Transverse colon (tissue), 4 donors: Measurements from ENCODE around the gene DPH5. TPM values are rescaled to one million over a fixed set of nuclear protein-coding genes. Genes with fewer than 3 reads are reported as not detected.

Experiments
- DNase-seq: peaks from one replicate; pipeline ENCODE4 v3.0.0-alpha.2; 2019
- H3K27ac ChIP-seq, 4 donors: fragments of 200-600 bp; sonication (generic); 2 replicates each; pipeline ENCODE4 v1.5.1; 2016 to 2018; ENCODE audit warnings: inconsistent platforms in 4 of 4
- H3K27me3 ChIP-seq: fragments of 200-600 bp; sonication (generic); 2 replicates; pipeline ENCODE4 v1.5.1; 2017; ENCODE audit warnings: inconsistent platforms
- H3K36me3 ChIP-seq, 4 donors: fragments of 200-600 bp; sonication (generic); 2 replicates each; pipeline ENCODE4 v1.5.1; 2017 to 2019; ENCODE audit warnings: inconsistent platforms in 4 of 4
- H3K4me1 ChIP-seq, 4 donors: fragments of 200-600 bp; sonication (generic); 2 replicates each; pipeline ENCODE4 v1.5.1; 2017 to 2020; ENCODE audit warnings: inconsistent platforms in 4 of 4
- H3K4me3 ChIP-seq, 4 donors: fragments of 200-600 bp; sonication (generic); 1 replicate in 1 of 4; 2 replicates in 3 of 4; pipeline versions ENCODE4 v1.5.1 to v1.6.1; 2017 to 2019; ENCODE audit warnings: inconsistent platforms in 4 of 4
- H3K9me3 ChIP-seq, 2 donors: fragments of 200-600 bp; sonication (generic); 2 replicates each; pipeline ENCODE4 v1.5.1; 2017 to 2019; ENCODE audit warnings: inconsistent platforms in 2 of 2
- EP300 ChIP-seq: sonication (generic); formaldehyde crosslinking; IDR thresholded peaks from one replicate; pipeline ENCODE4 v1.6.1; 2017; ENCODE audit warnings: antibody characterized with exemption, low read depth
- POLR2A ChIP-seq: fragments of 450-650 bp; IDR thresholded peaks from one replicate; pipeline ENCODE4 v1.6.1; 2016; ENCODE audit warnings: antibody characterized with exemption, mild to moderate bottlenecking, moderate library complexity
- POLR2AphosphoS5 ChIP-seq, 3 donors: sonication (generic); formaldehyde crosslinking; IDR thresholded peaks; one replicate each; pipeline ENCODE4 v1.6.1; 2016; ENCODE audit warnings: antibody characterized with exemption in 3 of 3
- WGBS, 2 donors: methylation state at CpG; one replicate each; pipeline ENCODE4 v1.1.5; 2018; ENCODE audit warnings: low coverage in 1 of 2; 5-methylcytosine and 5-hydroxymethylcytosine counted together
- in situ Hi-C, 4 donors: fragments of 200-750 bp; cut with MboI; loops; one replicate each; pipeline versions ENCODE4 v1.15.0 to v1.15.1; 2017; ENCODE audit warnings: low sequenced_read_pairs in 3 of 4, low pct_ligation_motif_present in 1 of 4, low pct_unique_long_range_greater_than_20kb in 1 of 4
- intact Hi-C: fragments of 100-400 bp; cut with DNase I; formaldehyde crosslinking; loops from one replicate; pipeline ENCODE4 v1.15.1; 2023; ENCODE audit warnings: low total_unique reads
- total RNA-seq, 4 donors: library from RNA; depleted of rRNA; stranded (reverse); fragments of >200 nt; gene quantifications; one replicate each; pipeline ENCODE4 v1.1.0, GENCODE V29; 2016
- TF ChIP-seq, protein P1 (sequence below), 5 experiments: fragments of 200-600 bp in 3 of 5; fragments of 450-650 bp in 2 of 5; sonication (generic) in 3 of 5; IDR thresholded peaks; 1 replicate in 2 of 5; 2 replicates in 3 of 5; pipeline ENCODE4 v1.5.1; 2016 to 2017; ENCODE audit warnings: antibody characterized with exemption in 5 of 5, inconsistent platforms in 3 of 5, mild to moderate bottlenecking in 2 of 5, moderate library complexity in 1 of 5

DPH5 gene
- total RNA-seq, 4 donors from 2014 or later = 18.3 to 20.5 (median 18.9) TPM; not detected in 1

GRCh38 chr1:101000131-101000873, 25.3 kb downstream of the DPH5 start:
- 87 to 92% methylated on average over 2 of the region's 2 CpGs for WGBS, 2 donors
- Histone ChIP-seq H3K4me3 (no peak overlapping the region), H3K36me3 (peaks cover 0 to 4% (median 0%) of the 10 kb centered on the region in 4 donors), H3K27ac (no peak overlapping the region), H3K4me1 (peaks cover 0 to 15% (median 6%) of the 10 kb centered on the region in 4 donors), H3K27me3 (no peaks in the 10 kb centered on the region), H3K9me3 (no peaks in the 10 kb centered on the region)
- intact Hi-C loops (no loop called here), in situ Hi-C loops (no loop called here)
- TF ChIP-seq, protein P1, sequence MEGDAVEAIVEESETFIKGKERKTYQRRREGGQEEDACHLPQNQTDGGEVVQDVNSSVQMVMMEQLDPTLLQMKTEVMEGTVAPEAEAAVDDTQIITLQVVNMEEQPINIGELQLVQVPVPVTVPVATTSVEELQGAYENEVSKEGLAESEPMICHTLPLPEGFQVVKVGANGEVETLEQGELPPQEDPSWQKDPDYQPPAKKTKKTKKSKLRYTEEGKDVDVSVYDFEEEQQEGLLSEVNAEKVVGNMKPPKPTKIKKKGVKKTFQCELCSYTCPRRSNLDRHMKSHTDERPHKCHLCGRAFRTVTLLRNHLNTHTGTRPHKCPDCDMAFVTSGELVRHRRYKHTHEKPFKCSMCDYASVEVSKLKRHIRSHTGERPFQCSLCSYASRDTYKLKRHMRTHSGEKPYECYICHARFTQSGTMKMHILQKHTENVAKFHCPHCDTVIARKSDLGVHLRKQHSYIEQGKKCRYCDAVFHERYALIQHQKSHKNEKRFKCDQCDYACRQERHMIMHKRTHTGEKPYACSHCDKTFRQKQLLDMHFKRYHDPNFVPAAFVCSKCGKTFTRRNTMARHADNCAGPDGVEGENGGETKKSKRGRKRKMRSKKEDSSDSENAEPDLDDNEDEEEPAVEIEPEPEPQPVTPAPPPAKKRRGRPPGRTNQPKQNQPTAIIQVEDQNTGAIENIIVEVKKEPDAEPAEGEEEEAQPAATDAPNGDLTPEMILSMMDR (IDR thresholded peaks at IDR 0.05) = no peak
- TF ChIP-seq POLR2AphosphoS5 (IDR thresholded peaks at IDR 0.05) (no peak), POLR2A (no peak), EP300 (no peak)
- no peak for DNase-seq

- intact Hi-C loops = no loop called here
Measured at GRCh38 chr1:100998426-100998825, 27.2 kb downstream of the DPH5 start.

DNA sequence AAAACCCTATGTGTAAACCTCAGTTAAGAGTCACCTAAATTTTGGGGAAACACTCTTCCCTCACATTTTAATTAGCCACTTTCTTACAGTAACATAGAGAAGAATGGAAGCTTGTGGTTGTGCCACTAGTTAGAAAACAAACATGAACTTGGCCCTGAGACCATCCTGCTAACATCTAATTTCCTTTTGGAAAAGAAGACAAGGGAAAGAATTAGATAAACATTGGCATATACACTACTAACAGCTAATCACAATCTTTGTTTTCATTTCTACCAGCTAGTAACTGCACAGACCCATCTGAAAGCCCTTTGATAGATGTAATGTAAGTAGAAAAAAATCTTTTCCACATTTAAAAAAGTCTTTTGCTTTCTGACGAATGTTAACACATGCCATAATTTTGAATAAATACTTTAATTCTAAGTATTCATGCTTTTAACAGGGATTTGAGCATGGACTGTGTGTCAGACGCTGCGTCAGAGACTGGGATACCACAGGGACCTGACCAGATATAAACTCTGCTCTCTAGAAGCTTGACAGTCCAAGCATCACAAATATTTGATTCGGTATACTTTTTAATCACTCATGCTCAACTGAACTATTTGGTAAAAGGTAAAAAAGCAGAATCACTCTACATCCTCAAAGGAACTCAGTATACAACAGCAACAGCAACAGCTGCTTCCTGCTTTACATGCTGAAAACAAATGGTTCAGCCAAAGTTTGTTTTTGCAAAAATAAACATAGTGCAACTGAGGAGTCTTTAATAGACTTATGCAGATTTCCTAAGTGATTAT, 30.2 kb downstream of the DPH5 start:
- DNase-seq = no peak
- Histone ChIP-seq H3K9me3 (no peaks in the 10 kb centered on the region), H3K27ac (peak overlapping the region in 2 of 4 donors; percentile 11 to 36), H3K4me3 (no peak overlapping the region), H3K36me3 (peaks cover 0 to 4% (median 0%) of the 10 kb centered on the region in 4 donors), H3K4me1 (no peaks in the 10 kb centered on the region), H3K27me3 (no peaks in the 10 kb centered on the region)
- in situ Hi-C loops = no loop called here
- TF ChIP-seq POLR2AphosphoS5 (IDR thresholded peaks at IDR 0.05) (no peak), POLR2A (no peak), EP300 (no peak)
- TF ChIP-seq, protein P1 (IDR thresholded peaks at IDR 0.05) = no peak
- intact Hi-C loops = no loop called here
- 69 to 73% methylated on average over 4 of the region's 4 CpGs for WGBS, 2 donors

More at GRCh38 chr1:100998426-100998825, 27.2 kb downstream of the DPH5 start:
- Histone ChIP-seq H3K4me1 (no peaks in the 10 kb centered on the region), H3K27me3 (no peaks in the 10 kb centered on the region), H3K36me3 (peaks cover 0 to 4% (median 0%) of the 10 kb centered on the region in 4 donors), H3K27ac (no peak overlapping the region), H3K9me3 (no peaks in the 10 kb centered on the region), H3K4me3 (no peak overlapping the region)
- TF ChIP-seq EP300 (no peak), POLR2AphosphoS5 (IDR thresholded peaks at IDR 0.05) (no peak), POLR2A (no peak)
- TF ChIP-seq, protein P1 (IDR thresholded peaks at IDR 0.05) = no peak
- 100% methylated on average over 1 of the region's 1 CpG for WGBS, 2 donors
- no peak for DNase-seq
- in situ Hi-C loops = no loop called here

GRCh38 chr1:100989306-100990077, 36.1 kb downstream of the DPH5 start:
- intact Hi-C loops = no loop called here
- no peaks in the 10 kb centered on the region for H3K9me3 ChIP-seq
- 58 to 67% methylated on average over 1 to 2 of the region's 2 CpGs for WGBS, 2 donors
- TF ChIP-seq, protein P1 (IDR thresholded peaks at IDR 0.05) = no peak
- TF ChIP-seq POLR2AphosphoS5 (IDR thresholded peaks at IDR 0.05) (no peak), EP300 (no peak), POLR2A (no peak)
- in situ Hi-C loops = no loop called here
- H3K27me3 ChIP-seq = no peaks in the 10 kb centered on the region
- no peak for DNase-seq
- peaks cover 0 to 5% (median 2%) of the 10 kb centered on the region in 4 donors for H3K4me1 ChIP-seq
- H3K27ac ChIP-seq = peak overlapping the region in 2 of 4 donors; percentile 8 to 42
- no peaks in the 10 kb centered on the region for H3K36me3 ChIP-seq
- no peak overlapping the region for H3K4me3 ChIP-seq
